HUES6 (cell line): Measurements from ENCODE around the gene SLC44A2.

ENCODE experiments used
- H3K27ac ChIP-seq: 2 replicates; pipeline ENCODE4 v1.7.0; 2013; ENCODE audit warnings: low read depth, mild to moderate bottlenecking, low read length, inconsistent platforms
- H3K27me3 ChIP-seq: 2 replicates; pipeline ENCODE4 v1.6.1; 2013; ENCODE audit warnings: low read length; ENCODE audit not compliant: control insufficient read depth, insufficient read depth
- H3K36me3 ChIP-seq: 2 replicates; pipeline ENCODE4 v1.6.1; 2013; ENCODE audit warnings: low read length; ENCODE audit not compliant: control insufficient read depth, insufficient read depth
- H3K4me1 ChIP-seq: 2 replicates; pipeline ENCODE4 v1.6.1; 2013; ENCODE audit warnings: low read length; ENCODE audit not compliant: control insufficient read depth, insufficient read depth
- H3K4me3 ChIP-seq: 2 replicates; pipeline ENCODE4 v1.5.1; 2013; ENCODE audit warnings: low read depth, low read length
- H3K9ac ChIP-seq: one replicate; pipeline ENCODE4 v1.6.1; 2013; ENCODE audit warnings: mild to moderate bottlenecking, low read length
- H3K9me3 ChIP-seq: 2 replicates; pipeline ENCODE4 v1.6.1; 2013; ENCODE audit warnings: low read depth, low read length; ENCODE audit not compliant: control insufficient read depth, insufficient read depth

SLC44A2 gene

GRCh38 chr19:10639836-10640235 lies 14.5 kb downstream of the SLC44A2 start:
- Histone ChIP-seq H3K9me3 (no peaks in the 10 kb centered on the region), H3K4me3 (no peak overlapping the region), H3K4me1 (peaks cover 26% of the 10 kb centered on the region), H3K27ac (no peak overlapping the region), H3K36me3 (peaks cover 78% of the 10 kb centered on the region), H3K9ac (no peak overlapping the region), H3K27me3 (no peaks in the 10 kb centered on the region)

GRCh38 chr19:10640361-10640760 lies 15.0 kb downstream of the SLC44A2 start:
- Histone ChIP-seq H3K4me1 (peaks cover 26% of the 10 kb centered on the region), H3K9ac (no peak overlapping the region), H3K27ac (no peak overlapping the region), H3K36me3 (peaks cover 73% of the 10 kb centered on the region), H3K9me3 (no peaks in the 10 kb centered on the region), H3K4me3 (no peak overlapping the region), H3K27me3 (no peaks in the 10 kb centered on the region)

DNA sequence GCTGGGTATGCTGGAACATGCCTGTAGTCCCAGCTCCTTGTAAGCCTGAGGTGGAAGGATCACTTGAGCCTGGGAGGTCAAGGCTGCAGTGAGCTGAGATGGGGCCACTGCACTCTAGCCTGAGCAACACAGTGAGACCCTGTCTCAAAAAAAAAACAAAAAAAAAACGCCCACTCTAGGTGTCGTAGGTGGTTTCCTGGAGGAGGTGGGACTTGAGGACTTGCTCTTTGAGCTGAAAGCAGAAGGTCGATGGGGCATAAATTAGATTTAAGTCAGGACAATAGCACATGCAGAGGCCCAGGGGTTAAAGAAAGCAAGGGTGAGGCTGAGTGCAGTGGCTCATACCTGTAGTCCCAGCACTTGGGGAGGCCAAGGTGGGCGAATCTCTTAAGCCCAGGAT lies 15.9 kb downstream of the SLC44A2 start:
- no peak overlapping the region for H3K4me3 ChIP-seq
- H3K36me3 ChIP-seq: peaks cover 65% of the 10 kb centered on the region
- no peak overlapping the region for H3K9ac ChIP-seq
- no peaks in the 10 kb centered on the region for H3K9me3 ChIP-seq
- no peak overlapping the region for H3K27ac ChIP-seq
- no peaks in the 10 kb centered on the region for H3K27me3 ChIP-seq
- peaks cover 26% of the 10 kb centered on the region for H3K4me1 ChIP-seq

- Histone ChIP-seq H3K36me3 (peaks cover 51% of the 10 kb centered on the region), H3K9ac (peak overlapping the region; percentile 37)
Measured at GRCh38 chr19:10642473-10643171, 17.3 kb downstream of the SLC44A2 start.

GRCh38 chr19:10643172-10643967 lies 18.0 kb downstream of the SLC44A2 start:
- Histone ChIP-seq H3K4me1 (peaks cover 26% of the 10 kb centered on the region), H3K36me3 (peaks cover 44% of the 10 kb centered on the region), H3K9ac (no peak overlapping the region), H3K9me3 (no peaks in the 10 kb centered on the region), H3K27me3 (no peaks in the 10 kb centered on the region), H3K27ac (0 out of 2 replicates have a peak overlapping the region, but pooled peaks have one; percentile 37), H3K4me3 (no peak overlapping the region)

More at GRCh38 chr19:10642473-10643171, 17.3 kb downstream of the SLC44A2 start:
- 0 out of 2 replicates have a peak overlapping the region, but pooled peaks have one; percentile 30 for H3K27ac ChIP-seq
- peaks cover 26% of the 10 kb centered on the region for H3K4me1 ChIP-seq
- no peaks in the 10 kb centered on the region for H3K27me3 ChIP-seq
- no peak overlapping the region for H3K4me3 ChIP-seq
- H3K9me3 ChIP-seq: no peaks in the 10 kb centered on the region

DNA sequence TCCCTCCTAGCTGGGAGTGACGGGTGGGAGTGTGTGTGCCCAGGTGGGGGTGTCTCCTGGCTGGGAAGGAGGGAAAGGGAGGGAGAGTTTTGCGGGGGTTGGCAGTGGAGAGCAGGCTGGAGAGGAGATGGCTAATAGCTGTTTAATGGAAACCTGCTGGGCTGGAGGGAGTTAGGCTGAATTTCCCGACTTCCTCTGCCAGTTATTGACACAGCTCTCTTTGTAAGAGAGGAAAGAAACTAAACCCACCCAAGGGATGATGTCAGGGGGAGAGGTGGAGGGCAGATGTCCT lies 18.6 kb downstream of the SLC44A2 start:
- H3K4me3 ChIP-seq: no peak overlapping the region
- peaks cover 26% of the 10 kb centered on the region for H3K4me1 ChIP-seq
- H3K9ac ChIP-seq: peak overlapping the region; percentile 28
- peaks cover 44% of the 10 kb centered on the region for H3K36me3 ChIP-seq
- no peaks in the 10 kb centered on the region for H3K27me3 ChIP-seq
- no peaks in the 10 kb centered on the region for H3K9me3 ChIP-seq
- no peak overlapping the region for H3K27ac ChIP-seq

DNA sequence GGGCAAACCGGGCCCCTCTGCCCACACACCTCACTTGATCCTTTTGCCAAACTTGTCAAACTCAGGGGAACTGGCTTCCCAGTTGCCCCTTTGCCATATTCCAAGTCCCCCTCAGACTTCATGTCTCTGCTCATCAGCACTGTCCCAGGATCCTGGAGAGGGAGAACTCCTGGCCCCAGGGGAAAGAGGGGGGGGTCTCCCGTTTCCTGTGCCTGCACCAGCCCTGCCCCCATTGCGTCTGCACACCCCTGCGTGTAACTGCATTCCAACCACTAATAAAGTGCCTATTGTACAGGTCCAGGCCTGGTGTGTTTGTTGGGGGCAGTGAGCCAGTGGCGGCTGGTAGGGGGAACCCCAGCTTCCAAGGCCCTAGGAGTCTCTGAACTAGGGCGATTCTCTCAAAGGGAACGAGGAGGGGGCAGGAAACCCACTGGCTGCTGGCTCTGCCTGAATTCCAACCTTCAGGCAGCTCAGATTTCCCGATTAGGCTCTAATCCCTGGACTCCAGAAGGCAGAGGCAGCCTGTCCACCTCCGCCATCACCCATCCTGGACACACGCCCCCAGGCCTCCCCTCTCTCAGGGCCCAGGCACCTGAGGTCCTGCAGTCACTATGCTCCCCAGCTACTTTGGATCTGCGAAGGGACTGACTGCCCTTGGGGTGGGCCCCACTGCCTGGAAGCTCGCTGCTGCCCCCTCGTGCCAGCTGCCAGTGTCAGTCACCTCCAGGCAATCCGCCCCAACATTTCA lies 19.1 kb downstream of the SLC44A2 start:
- Histone ChIP-seq H3K4me1 (peaks cover 26% of the 10 kb centered on the region), H3K27ac (0 out of 2 replicates have a peak overlapping the region, but pooled peaks have one; percentile 10), H3K27me3 (no peaks in the 10 kb centered on the region), H3K36me3 (peaks cover 40% of the 10 kb centered on the region), H3K4me3 (no peak overlapping the region), H3K9ac (peak overlapping the region; percentile 28), H3K9me3 (no peaks in the 10 kb centered on the region)

DNA sequence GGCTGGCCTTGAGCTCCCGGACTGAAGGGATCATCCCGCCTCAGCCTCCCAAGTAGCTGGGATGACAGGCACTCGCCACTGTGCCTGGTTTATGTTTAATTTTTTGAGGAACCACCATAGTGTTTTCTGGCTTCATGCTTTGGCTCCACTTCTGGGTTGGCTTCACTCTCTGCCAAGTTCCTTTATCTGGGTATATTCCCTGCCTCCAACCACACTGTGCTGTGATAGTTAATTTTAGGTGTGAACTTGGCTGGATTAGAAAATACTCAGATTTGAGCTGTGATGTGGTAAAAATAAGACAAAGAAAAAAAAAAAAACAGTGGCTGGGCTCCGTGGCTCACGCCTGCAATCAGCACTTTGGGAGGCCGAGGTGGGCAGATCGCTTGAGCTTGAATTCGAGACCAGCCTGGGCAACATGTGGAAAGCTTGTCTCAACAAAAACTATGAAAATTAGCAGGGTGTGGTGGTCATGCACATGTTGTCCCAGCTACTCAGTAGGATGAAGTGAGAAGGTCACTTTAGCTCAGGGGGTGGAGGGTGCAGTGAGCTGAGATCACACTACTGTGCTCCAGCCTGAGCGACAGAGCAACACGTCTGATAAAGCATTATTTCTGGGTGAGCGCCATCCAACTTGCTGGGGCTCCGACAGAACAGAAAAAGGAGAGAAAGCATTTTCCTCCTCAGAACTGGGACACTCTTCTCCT lies 21.3 kb downstream of the SLC44A2 start:
- H3K9ac ChIP-seq: no peak overlapping the region
- H3K9me3 ChIP-seq: no peaks in the 10 kb centered on the region
- peaks cover 26% of the 10 kb centered on the region for H3K4me1 ChIP-seq
- H3K4me3 ChIP-seq: no peak overlapping the region
- no peaks in the 10 kb centered on the region for H3K27me3 ChIP-seq
- peaks cover 22% of the 10 kb centered on the region for H3K36me3 ChIP-seq
- no peak overlapping the region for H3K27ac ChIP-seq

DNA sequence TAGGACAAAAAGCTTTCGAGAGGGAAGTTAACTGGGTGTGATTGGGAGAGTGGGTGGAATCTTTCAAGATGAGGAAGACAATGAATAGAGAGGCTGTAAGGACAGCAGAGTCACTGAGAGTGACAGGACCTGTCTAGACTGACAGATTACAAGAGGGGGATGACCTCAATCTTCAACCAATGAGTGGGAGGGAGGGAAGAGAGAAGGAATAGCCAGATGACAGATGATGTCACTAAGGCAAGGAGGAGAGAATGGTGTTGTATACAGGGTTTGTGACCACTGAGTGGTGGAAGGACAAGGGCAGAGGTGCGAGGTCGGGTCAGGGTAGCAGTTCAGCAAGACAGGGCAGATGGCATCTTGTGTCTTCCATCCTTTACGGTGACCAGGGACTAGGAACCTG lies 23.0 kb downstream of the SLC44A2 start:
- Histone ChIP-seq H3K4me1 (peaks cover 13% of the 10 kb centered on the region), H3K36me3 (peaks cover 10% of the 10 kb centered on the region), H3K9me3 (no peaks in the 10 kb centered on the region), H3K27ac (no peak overlapping the region), H3K9ac (no peak overlapping the region), H3K4me3 (no peak overlapping the region), H3K27me3 (no peaks in the 10 kb centered on the region)

DNA sequence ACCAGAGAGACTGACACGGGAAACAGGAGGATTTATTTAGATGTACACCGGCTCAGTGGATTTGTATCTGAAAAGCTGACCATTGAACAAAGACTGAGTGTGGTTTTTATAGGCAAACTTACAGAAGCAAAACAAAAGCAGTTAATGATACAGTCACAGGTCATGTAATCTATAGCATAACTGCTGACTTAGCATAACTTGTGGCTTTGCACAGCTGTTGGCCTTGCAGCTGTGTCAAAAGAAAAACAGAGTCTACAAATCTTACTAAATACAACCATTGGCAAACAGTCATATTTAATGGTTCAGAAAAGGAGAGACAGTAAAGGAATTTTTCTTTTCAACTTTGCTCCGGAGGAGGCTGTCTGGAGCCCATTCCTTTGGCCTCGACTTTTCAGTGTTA lies 26.5 kb downstream of the SLC44A2 start:
- Histone ChIP-seq H3K27me3 (no peaks in the 10 kb centered on the region), H3K36me3 (peaks cover 24% of the 10 kb centered on the region), H3K9me3 (no peaks in the 10 kb centered on the region), H3K27ac (no peak overlapping the region), H3K9ac (no peak overlapping the region), H3K4me1 (0 out of 2 replicates have a peak, but pooled peaks cover under 1% of the 10 kb centered on the region), H3K4me3 (no peak overlapping the region)
